T-helper 2 cell treated with Interferon-gamma antibody and Interleukin-4, amounts not matched to agents 100 ng/mL and 5 ng/mL, for 36 hours (primary cell): ENCODE data around the gene TMEM88. TPM values are rescaled to one million over a fixed set of nuclear protein-coding genes. Genes with fewer than 3 reads are reported as not detected.
"Not testable (repeated sequence)": the region's sequence is repeated elsewhere in the genome, so short reads cannot be mapped to it uniquely, and the experiment has no call there.

ENCODE experiments used
- intact Hi-C: fragments of 100-400 bp; cut with micrococcal nuclease; formaldehyde crosslinking; loops from one replicate; pipeline ENCODE4 v1.15.1; 2023
- total RNA-seq: library from RNA; stranded (reverse); gene quantifications from 2 replicates; pipeline ENCODE4 v1.2.3, GENCODE V29; 2022

TMEM88 gene
- total RNA-seq, 1 donor from 2014 or later: 0.82 TPM

- intact Hi-C loops: loop anchor here (5.0 to 10.0 kb wide), 2 partner anchors 111 to 619 kb away; partner anchors contain the start of genes DVL2 and PHF23
Measured at GRCh38 chr17:7853691-7854038, 1.2 kb upstream of the TMEM88 start.

- intact Hi-C loops: loop anchor here (5.0 to 10.0 kb wide), 2 partner anchors 112 to 619 kb away; partner anchors contain the start of genes DVL2 and PHF23
Measured at GRCh38 chr17:7854078-7854777, 638 bp upstream of the TMEM88 start.

- intact Hi-C loops: loop anchor here (1.0 to 10.0 kb wide), 4 partner anchors 33 to 621 kb away; partner anchors contain the start of genes CNTROB, DVL2 and PHF23
Measured at GRCh38 chr17:7855660-7856010, 769 bp downstream of the TMEM88 start.

GRCh38 chr17:7856011-7856810 lies 1.3 kb downstream of the TMEM88 start:
- intact Hi-C loops: loop anchor here (1.0 to 10.0 kb wide), 4 partner anchors 34 to 621 kb away; partner anchors contain the start of genes CNTROB, DVL2 and PHF23

GRCh38 chr17:7856811-7857712 lies 2.2 kb downstream of the TMEM88 start, which contains the start of gene NAA38:
Gene NAA38 (minus strand): TSS chr17:7857559. CDS start chr17:7857463, 96 bp downstream.
- intact Hi-C loops: loop anchor here (1.0 to 10.0 kb wide), 9 partner anchors 13 to 622 kb away; partner anchors contain the start of genes CNTROB, DVL2, KDM6B and PHF23

GRCh38 chr17:7857713-7858521 lies 3.1 kb downstream of the TMEM88 start, which contains the start of gene CYB5D1:
Gene CYB5D1 (plus strand): TSS chr17:7858003. CDS start chr17:7858135, 132 bp downstream.
- intact Hi-C loops: loop anchor here (1.0 to 10.0 kb wide), 8 partner anchors 14 to 623 kb away; partner anchors contain the start of genes CNTROB, DVL2, KDM6B and PHF23

GRCh38 chr17:7858522-7858810 lies 3.6 kb downstream of the TMEM88 start:
- intact Hi-C loops: loop anchor here (10.0 kb wide), 1 partner anchor 624 kb away; the partner anchor contains the start of genes DVL2 and PHF23

GRCh38 chr17:7859028-7859427 lies 4.2 kb downstream of the TMEM88 start:
- intact Hi-C loops: loop anchor here (10.0 kb wide), 1 partner anchor 624 kb away; the partner anchor contains the start of genes DVL2 and PHF23

- intact Hi-C loops: loop anchor here (1.0 kb wide), 2 partner anchors 24 to 125 kb away; no protein-coding TSS in a partner anchor
Measured at GRCh38 chr17:7862692-7863437, 8.0 kb downstream of the TMEM88 start.

GRCh38 chr17:7864384-7864783 lies 9.5 kb downstream of the TMEM88 start:
- intact Hi-C loops: not testable (repeated sequence)

GRCh38 chr17:7864995-7865650 lies 10.3 kb downstream of the TMEM88 start:
- intact Hi-C loops: no loop called here

- intact Hi-C loops: no loop called here
Measured at GRCh38 chr17:7867881-7868329, 13.0 kb downstream of the TMEM88 start.

GRCh38 chr17:7873051-7873450 lies 18.2 kb downstream of the TMEM88 start:
- intact Hi-C loops: no loop called here

GRCh38 chr17:7875804-7876370 lies 21.0 kb downstream of the TMEM88 start:
- intact Hi-C loops: no loop called here

- intact Hi-C loops: no loop called here
Measured at GRCh38 chr17:7878234-7878633, 23.4 kb downstream of the TMEM88 start.

GRCh38 chr17:7880076-7880868 lies 25.4 kb downstream of the TMEM88 start:
- intact Hi-C loops: loop anchor here (10.0 kb wide), 2 partner anchors 245 to 275 kb away; partner anchors contain the start of genes HES7 and PER1
